OCI-LY7 (cell line): Measurements from ENCODE around the gene UNC5B. TPM values are rescaled to one million over a fixed set of nuclear protein-coding genes. Genes with fewer than 3 reads are reported as not detected.

Source experiments
- BruUV-seq: library from RNA; stranded (reverse); fragments of 400-500 nt; replicated peaks from 2 replicates; lab custom pipeline; 2021; lab: Mats Ljungman, UMichigan
- CTCF ChIA-PET: fragments of 300-600 bp; sonication (Branson Sonifier 250); formaldehyde crosslinking; loops from one replicate; lab custom pipeline; 2022; ENCODE audit warnings: antibody characterized with exemption; ENCODE audit not compliant: unreplicated experiment; lab: Charles Lee
- POLR2A ChIA-PET: fragments of 300-600 bp; sonication (Branson Sonifier 250); formaldehyde crosslinking; loops from one replicate; lab custom pipeline; 2022; ENCODE audit warnings: antibody characterized with exemption; lab: Charles Lee
- DNase-seq: peaks from one replicate; pipeline ENCODE4 v3.0.0-alpha.2; 2015; ENCODE audit warnings: low spot score
- H2AFZ ChIP-seq: fragments of 200-600 bp; sonication (generic), shearing (Covaris generic); 2 replicates; pipeline ENCODE4 v1.6.1; 2014; ENCODE audit warnings: mild to moderate bottlenecking, antibody characterized with exemption, low read length, moderate library complexity
- H3K27ac ChIP-seq: fragments of 200-600 bp; sonication (generic); 2 replicates; pipeline ENCODE4 v1.5.1; 2014; ENCODE audit warnings: mixed run types, low read depth, mild to moderate bottlenecking, moderate library complexity, low read length, inconsistent platforms; ENCODE audit not compliant: poor library complexity, severe bottlenecking
- H3K36me3 ChIP-seq: fragments of 200-600 bp; sonication (generic); 2 replicates; pipeline ENCODE4 v1.6.1; 2014; ENCODE audit warnings: mild to moderate bottlenecking, antibody characterized with exemption, low read length, moderate library complexity, mixed read lengths; ENCODE audit not compliant: insufficient read depth
- H3K4me1 ChIP-seq: fragments of 200-600 bp; sonication (generic); 2 replicates; pipeline ENCODE4 v1.5.1; 2014; ENCODE audit warnings: mild to moderate bottlenecking, low read length; ENCODE audit not compliant: insufficient read depth, poor library complexity, severe bottlenecking
- H3K4me2 ChIP-seq: fragments of 200-600 bp; sonication (generic); 2 replicates; pipeline ENCODE4 v1.6.1; 2014; ENCODE audit warnings: mild to moderate bottlenecking, low read length
- H3K4me3 ChIP-seq: fragments of 200-600 bp; sonication (generic); 2 replicates; pipeline ENCODE4 v1.5.1; 2014; ENCODE audit warnings: mild to moderate bottlenecking, low read depth, low read length; ENCODE audit not compliant: poor library complexity, severe bottlenecking
- H3K79me2 ChIP-seq: fragments of 200-600 bp; sonication (generic); 2 replicates; pipeline ENCODE4 v1.6.1; 2016; ENCODE audit warnings: low read depth, mild to moderate bottlenecking, low read length, moderate library complexity, mixed read lengths; ENCODE audit not compliant: insufficient read depth
- H3K9me2 ChIP-seq: fragments of 200-600 bp; sonication (generic); 2 replicates; pipeline ENCODE4 v1.6.1; 2016; ENCODE audit warnings: mild to moderate bottlenecking, low read length, mixed read lengths; ENCODE audit not compliant: insufficient read depth
- H3K9me3 ChIP-seq: fragments of 200-600 bp; sonication (generic); 2 replicates; pipeline ENCODE4 v1.6.1; 2014; ENCODE audit warnings: mild to moderate bottlenecking, mixed run types, low read length, mixed read lengths
- H4K20me1 ChIP-seq: fragments of 200-600 bp; sonication (generic); 2 replicates; pipeline ENCODE4 v1.6.1; 2014; ENCODE audit warnings: mild to moderate bottlenecking, antibody characterized with exemption, low read length, moderate library complexity, mixed read lengths; ENCODE audit not compliant: insufficient read depth
- CTCF ChIP-seq: fragments of 200-600 bp; sonication (generic); conservative IDR thresholded peaks from 2 replicates; pipeline ENCODE4 v1.5.1; 2014; ENCODE audit warnings: mild to moderate bottlenecking, antibody characterized with exemption, low read length, moderate library complexity, mixed read lengths
- EZH2phosphoT487 ChIP-seq: fragments of 200-600 bp; sonication (generic); IDR thresholded peaks from 2 replicates; pipeline ENCODE4 v1.6.1; 2018; ENCODE audit warnings: low read depth, borderline replicate concordance, mild to moderate bottlenecking, mixed run types, antibody characterized with exemption, low read length, moderate library complexity, mixed read lengths
- intact Hi-C: fragments of 100-400 bp; cut with micrococcal nuclease; formaldehyde crosslinking; loops from one replicate; pipeline ENCODE4 v1.10.0; 2022; ENCODE audit not compliant: unreplicated experiment
- total RNA-seq, 2 experiments: library from RNA; depleted of rRNA in 1 of 2; stranded (reverse); fragments of >200 nt in 1 of 2; shearing (Covaris generic) in 1 of 2; gene quantifications; 2 replicates each; pipeline ENCODE4 v1.2.3, GENCODE V29; 2014 to 2022

UNC5B gene
- total RNA-seq, 2 experiments from 2014 or later: not detected

GRCh38 chr10:71270301-71271220 is 58.2 kb downstream of the UNC5B start:
- no peaks in the 10 kb centered on the region for H4K20me1 ChIP-seq
- intact Hi-C loops: no loop called here
- POLR2A ChIA-PET: no interaction called here
- no peak overlapping the region for H2AFZ ChIP-seq
- no peak overlapping the region for H3K4me2 ChIP-seq
- TF ChIP-seq CTCF: peak; percentile 74
- no peak for TF ChIP-seq EZH2phosphoT487
- H3K9me3 ChIP-seq: no peaks in the 10 kb centered on the region
- H3K79me2 ChIP-seq: no peaks in the 10 kb centered on the region
- no TSS peak for BruUV-seq
- no peak overlapping the region for H3K4me3 ChIP-seq
- CTCF ChIA-PET: interaction anchor here (0.6 kb wide), 1 partner anchor 1515 kb away, joined by 4 read pairs; no protein-coding TSS in a partner anchor
- H3K36me3 ChIP-seq: no peaks in the 10 kb centered on the region
- H3K9me2 ChIP-seq: no peaks in the 10 kb centered on the region
- no peaks in the 10 kb centered on the region for H3K4me1 ChIP-seq
- H3K27ac ChIP-seq: no peak overlapping the region
- DNase-seq: peak; percentile 70

- H3K9me2 ChIP-seq: no peaks in the 10 kb centered on the region
- H3K79me2 ChIP-seq: no peaks in the 10 kb centered on the region
- no TSS peak for BruUV-seq
- no peaks in the 10 kb centered on the region for H3K9me3 ChIP-seq
- H3K4me2 ChIP-seq: no peak overlapping the region
- no peak overlapping the region for H3K27ac ChIP-seq
- no peaks in the 10 kb centered on the region for H3K4me1 ChIP-seq
- no peak overlapping the region for H2AFZ ChIP-seq
- H4K20me1 ChIP-seq: no peaks in the 10 kb centered on the region
- intact Hi-C loops: no loop called here
- POLR2A ChIA-PET: no interaction called here
- CTCF ChIA-PET: no interaction called here
- TF ChIP-seq CTCF: no peak
- TF ChIP-seq EZH2phosphoT487: no peak
- H3K4me3 ChIP-seq: no peak overlapping the region
- no peaks in the 10 kb centered on the region for H3K36me3 ChIP-seq
- no peak for DNase-seq
Observed at GRCh38 chr10:71271662-71272055, 59.3 kb downstream of the UNC5B start.
